Fibroblast of skin of scalp (primary cell): ENCODE results near the gene ZNF891. TPM values are rescaled to one million over a fixed set of nuclear protein-coding genes. Genes with fewer than 3 reads are reported as not detected.

Source experiments
- DNase-seq: peaks from one replicate; pipeline ENCODE4 v3.0.0-alpha.2; 2013
- polyA plus RNA-seq, 2 experiments: library from polyadenylated mRNA; unstranded; fragments of 120-200 nt; gene quantifications; one replicate each; pipeline ENCODE4 v1.2.1, GENCODE V29; 2013; ENCODE audit not compliant: insufficient read length in 2 of 2

ZNF891 gene
- 0.57 TPM for polyA plus RNA-seq (2013, experiment 1 of 2; ENCODE audit: insufficient read length)
- 0.68 TPM for polyA plus RNA-seq (2013, experiment 2 of 2; ENCODE audit: insufficient read length)

GRCh38 chr12:133130038-133130807 lies at the start of gene ZNF891, which contains the start of gene ZNF10:
Gene ZNF891 (minus strand): TSS chr12:133130274. CDS start chr12:133121918, 8,356 bp downstream.
Gene ZNF10 (plus strand): TSS chr12:133130627. CDS start chr12:133144493, 13,866 bp downstream.
- peak; percentile 95 for DNase-seq

GRCh38 chr12:133174901-133175300 lies 44.8 kb upstream of the ZNF891 start:
- DNase-seq, result no peak

- DNase-seq, result no peak
These were observed 42.4 kb upstream of the ZNF891 start for GRCh38 chr12:133172491-133172890.

GRCh38 chr12:133165776-133166175 lies 35.7 kb upstream of the ZNF891 start:
- no peak for DNase-seq

GRCh38 chr12:133156125-133156690 lies 26.1 kb upstream of the ZNF891 start:
- no peak for DNase-seq

- no peak for DNase-seq
These were observed 15.9 kb upstream of the ZNF891 start for GRCh38 chr12:133145981-133146380.

GRCh38 chr12:133135747-133136146 lies 5.7 kb upstream of the ZNF891 start:
- no peak for DNase-seq

GRCh38 chr12:133130808-133131128 lies 694 bp upstream of the ZNF891 start:
- peak; percentile 1 for DNase-seq

GRCh38 chr12:133129368-133130037 lies 571 bp downstream of the ZNF891 start:
- no peak for DNase-seq

- DNase-seq, result no peak
These were observed 5.4 kb downstream of the ZNF891 start for GRCh38 chr12:133124674-133125073.

- DNase-seq, result no peak
These were observed 9.5 kb downstream of the ZNF891 start for GRCh38 chr12:133120385-133121191.

- DNase-seq, result no peak
These were observed 21.9 kb downstream of the ZNF891 start for GRCh38 chr12:133108150-133108549.

- DNase-seq, result no peak
These were observed 23.0 kb downstream of the ZNF891 start for GRCh38 chr12:133107121-133107520.

- DNase-seq, result peak; percentile 4
These were observed 23.8 kb downstream of the ZNF891 start for GRCh38 chr12:133106253-133106652.

- no peak for DNase-seq
These were observed 24.5 kb downstream of the ZNF891 start for GRCh38 chr12:133105620-133106019.

- no peak for DNase-seq
These were observed 46.7 kb downstream of the ZNF891 start for GRCh38 chr12:133083345-133083744.

- no peak for DNase-seq
These were observed 48.8 kb downstream of the ZNF891 start for GRCh38 chr12:133081159-133081780.

- DNase-seq, result peak; percentile 98
These were observed 49.5 kb downstream of the ZNF891 start, which contains the start of gene ZNF140 for GRCh38 chr12:133080368-133081158. Gene ZNF140 (plus strand): TSS chr12:133080923. CDS start chr12:133081321, 398 bp downstream.

- DNase-seq, result peak; percentile 99
These were observed 50.1 kb downstream of the ZNF891 start for GRCh38 chr12:133080026-133080367.

GRCh38 chr12:133073836-133074235 lies 56.2 kb downstream of the ZNF891 start:
- DNase-seq, result no peak

- DNase-seq, result no peak
These were observed 66.5 kb downstream of the ZNF891 start for GRCh38 chr12:133063556-133063955.
